Spleen (tissue), 7 donors: Measurements from ENCODE around the gene GLTP.

Experiments used
- POLR2AphosphoS5 ChIP-seq, 3 donors: sonication (generic); formaldehyde crosslinking; IDR thresholded peaks; one replicate each; pipeline ENCODE4 v1.5.1; 2017; ENCODE audit warnings: antibody characterized with exemption in 3 of 3
- TF ChIP-seq, protein P1 (sequence below), 11 experiments: fragments of 200-600 bp in 7 of 11; fragments of 450-650 bp in 4 of 11; sonication (generic) in 4 of 11; IDR thresholded peaks in 8 of 11; conservative IDR thresholded peaks in 3 of 11; 1 replicate in 7 of 11; 2 replicates in 4 of 11; pipeline versions ENCODE4 v1.4.0 to v1.8.0; 2016 to 2021; ENCODE audit warnings: antibody characterized with exemption in 11 of 11, inconsistent platforms in 4 of 11, mild to moderate bottlenecking in 1 of 11
- donor health status: DM: no; HTN: no; CAD: no; lungs with moderate emphysema.
- donor health status: DM: no; HTN: no; CAD: no.
- donor health status: DM: no; HTN: no; CAD: no.

DNA sequence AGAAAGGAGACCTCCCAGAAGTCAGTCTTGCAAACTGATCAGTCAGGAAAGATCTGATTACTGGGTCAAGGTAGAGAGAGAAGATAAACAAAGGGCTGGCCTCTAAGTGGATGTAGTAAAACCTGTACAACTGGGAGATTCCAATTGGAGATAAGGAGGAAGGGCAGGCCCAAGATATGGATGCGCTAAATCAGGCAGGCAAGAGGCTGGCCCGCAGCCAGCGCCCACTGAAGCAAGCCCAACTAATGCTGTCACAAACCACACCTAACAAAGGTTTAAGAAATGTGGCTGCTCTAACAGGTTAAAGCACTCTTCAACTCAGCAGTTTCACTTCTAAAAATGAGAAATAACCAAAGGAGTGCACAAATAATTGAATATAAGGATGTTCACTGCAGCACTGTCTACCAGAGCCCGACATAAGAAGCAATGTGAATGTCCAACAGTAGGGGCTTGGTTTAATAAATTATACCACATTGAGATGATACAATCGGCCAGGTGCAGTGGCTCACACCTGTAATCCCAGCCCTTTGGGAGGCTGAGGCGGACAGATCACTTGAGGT lies 4.7 kb downstream of the GLTP start:
- TF ChIP-seq POLR2AphosphoS5 (IDR thresholded peaks at IDR 0.05) = no peak
- TF ChIP-seq, protein P1, sequence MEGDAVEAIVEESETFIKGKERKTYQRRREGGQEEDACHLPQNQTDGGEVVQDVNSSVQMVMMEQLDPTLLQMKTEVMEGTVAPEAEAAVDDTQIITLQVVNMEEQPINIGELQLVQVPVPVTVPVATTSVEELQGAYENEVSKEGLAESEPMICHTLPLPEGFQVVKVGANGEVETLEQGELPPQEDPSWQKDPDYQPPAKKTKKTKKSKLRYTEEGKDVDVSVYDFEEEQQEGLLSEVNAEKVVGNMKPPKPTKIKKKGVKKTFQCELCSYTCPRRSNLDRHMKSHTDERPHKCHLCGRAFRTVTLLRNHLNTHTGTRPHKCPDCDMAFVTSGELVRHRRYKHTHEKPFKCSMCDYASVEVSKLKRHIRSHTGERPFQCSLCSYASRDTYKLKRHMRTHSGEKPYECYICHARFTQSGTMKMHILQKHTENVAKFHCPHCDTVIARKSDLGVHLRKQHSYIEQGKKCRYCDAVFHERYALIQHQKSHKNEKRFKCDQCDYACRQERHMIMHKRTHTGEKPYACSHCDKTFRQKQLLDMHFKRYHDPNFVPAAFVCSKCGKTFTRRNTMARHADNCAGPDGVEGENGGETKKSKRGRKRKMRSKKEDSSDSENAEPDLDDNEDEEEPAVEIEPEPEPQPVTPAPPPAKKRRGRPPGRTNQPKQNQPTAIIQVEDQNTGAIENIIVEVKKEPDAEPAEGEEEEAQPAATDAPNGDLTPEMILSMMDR (IDR thresholded peaks at IDR 0.05 in 8 of 11, conservative IDR thresholded peaks at IDR 0.05 in 3 of 11) = no peak
